Natural killer cell (primary cell): Measurements from ENCODE around the gene SPRN. TPM values are rescaled to one million over a fixed set of nuclear protein-coding genes. Genes with fewer than 3 reads are reported as not detected.

ENCODE experiments used
- ATAC-seq, 3 donors: fragments of 150-1000 bp in 2 of 3; fragments of 200-7000 bp in 1 of 3; cut with Tn5 transposase; 1 replicate in 1 of 3; 2 replicates in 2 of 3; pipeline ENCODE4 v1.10.0; 2021; ENCODE audit warnings: mild to moderate bottlenecking in 2 of 3, moderate library complexity in 2 of 3
- DNase-seq, 2 donors: peaks; one replicate each; pipeline versions ENCODE4 v3.0.0 to v3.0.0-alpha.2; 2013 to 2021; ENCODE audit warnings: mixed read lengths in 1 of 2
- H3K27ac ChIP-seq: one replicate; pipeline ENCODE4 v1.5.1; 2013; ENCODE audit warnings: mild to moderate bottlenecking, low read length
- H3K27me3 ChIP-seq: one replicate; pipeline ENCODE4 v1.6.1; 2013; ENCODE audit warnings: low read length; ENCODE audit not compliant: control insufficient read depth, insufficient read depth
- H3K36me3 ChIP-seq: one replicate; pipeline ENCODE4 v1.6.1; 2013; ENCODE audit warnings: low read length; ENCODE audit not compliant: control insufficient read depth, insufficient read depth
- H3K4me1 ChIP-seq: one replicate; pipeline ENCODE4 v1.6.1; 2013; ENCODE audit warnings: low read length; ENCODE audit not compliant: control insufficient read depth, insufficient read depth
- H3K4me3 ChIP-seq: one replicate; pipeline ENCODE4 v1.5.1; 2013; ENCODE audit warnings: low read length
- H3K9me3 ChIP-seq: one replicate; pipeline ENCODE4 v1.6.1; 2013; ENCODE audit warnings: low read length; ENCODE audit not compliant: control insufficient read depth, insufficient read depth
- H3K27ac Mint-ChIP-seq, 2 donors: one replicate each; pipeline ENCODE4 v1.8.0; 2022; ENCODE audit warnings: mild to moderate bottlenecking in 2 of 2, mixed read lengths in 2 of 2, moderate library complexity in 1 of 2
- H3K27me3 Mint-ChIP-seq, 2 donors: one replicate each; pipeline ENCODE4 v1.8.0; 2022; ENCODE audit warnings: low read depth in 2 of 2, mixed read lengths in 2 of 2
- H3K36me3 Mint-ChIP-seq: one replicate; pipeline ENCODE4 v1.8.0; 2022; ENCODE audit warnings: mixed read lengths
- H3K4me1 Mint-ChIP-seq, 2 donors: one replicate each; pipeline ENCODE4 v1.8.0; 2022; ENCODE audit warnings: mixed read lengths in 2 of 2
- H3K4me3 Mint-ChIP-seq: one replicate; pipeline ENCODE4 v1.8.0; 2022; ENCODE audit warnings: mild to moderate bottlenecking, moderate library complexity, mixed read lengths
- H3K9me3 Mint-ChIP-seq, 2 donors: one replicate each; pipeline ENCODE4 v1.8.0; 2022; ENCODE audit warnings: mixed read lengths in 2 of 2
- WGBS: methylation state at CpG from one replicate; pipeline ENCODE4 v1.1.7; 2013; ENCODE audit warnings: missing lambda C conversion rate; ENCODE audit not compliant: insufficient coverage; 5-methylcytosine and 5-hydroxymethylcytosine counted together
- intact Hi-C: fragments of 100-400 bp; cut with micrococcal nuclease; formaldehyde crosslinking; loops from one replicate; pipeline ENCODE4 v1.14.2; 2022
- total RNA-seq, 4 donors: library from RNA; stranded (reverse); fragments of 120-200 nt in 1 of 4; gene quantifications; one replicate each; pipeline versions ENCODE4 v1.2.3 to v1.2.4, GENCODE V29; 2013 to 2022
- TF ChIP-seq, protein P1 (sequence below): fragments of 200-600 bp; IDR thresholded peaks from one replicate; pipeline ENCODE4 v1.8.0; 2022; ENCODE audit warnings: antibody characterized with exemption

SPRN gene
- total RNA-seq, 3 donors from 2014 or later (not counting 1 experiment from before 2014, with no cell fraction given): not detected

- Mint-ChIP-seq H3K9me3 (no peaks in the 10 kb centered on the region), H3K4me3 (no peak overlapping the region), H3K27me3 (no peaks in the 10 kb centered on the region), H3K27ac (no peak overlapping the region), H3K4me1 (peaks cover 0 to 5% of the 10 kb centered on the region in 2 donors), H3K36me3 (no peaks in the 10 kb centered on the region)
- H3K4me3 ChIP-seq: no peak overlapping the region
- H3K9me3 ChIP-seq: no peaks in the 10 kb centered on the region
- no peak overlapping the region for H3K27ac ChIP-seq
- DNase-seq (no peak), ATAC-seq (no peak)
- peaks cover 7% of the 10 kb centered on the region for H3K4me1 ChIP-seq
- H3K27me3 ChIP-seq: no peaks in the 10 kb centered on the region
- intact Hi-C loops: no loop called here
- TF ChIP-seq, protein P1, sequence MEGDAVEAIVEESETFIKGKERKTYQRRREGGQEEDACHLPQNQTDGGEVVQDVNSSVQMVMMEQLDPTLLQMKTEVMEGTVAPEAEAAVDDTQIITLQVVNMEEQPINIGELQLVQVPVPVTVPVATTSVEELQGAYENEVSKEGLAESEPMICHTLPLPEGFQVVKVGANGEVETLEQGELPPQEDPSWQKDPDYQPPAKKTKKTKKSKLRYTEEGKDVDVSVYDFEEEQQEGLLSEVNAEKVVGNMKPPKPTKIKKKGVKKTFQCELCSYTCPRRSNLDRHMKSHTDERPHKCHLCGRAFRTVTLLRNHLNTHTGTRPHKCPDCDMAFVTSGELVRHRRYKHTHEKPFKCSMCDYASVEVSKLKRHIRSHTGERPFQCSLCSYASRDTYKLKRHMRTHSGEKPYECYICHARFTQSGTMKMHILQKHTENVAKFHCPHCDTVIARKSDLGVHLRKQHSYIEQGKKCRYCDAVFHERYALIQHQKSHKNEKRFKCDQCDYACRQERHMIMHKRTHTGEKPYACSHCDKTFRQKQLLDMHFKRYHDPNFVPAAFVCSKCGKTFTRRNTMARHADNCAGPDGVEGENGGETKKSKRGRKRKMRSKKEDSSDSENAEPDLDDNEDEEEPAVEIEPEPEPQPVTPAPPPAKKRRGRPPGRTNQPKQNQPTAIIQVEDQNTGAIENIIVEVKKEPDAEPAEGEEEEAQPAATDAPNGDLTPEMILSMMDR: no peak
- no peaks in the 10 kb centered on the region for H3K36me3 ChIP-seq
- 92% methylated on average over 40 of the region's 40 CpGs for WGBS
These were observed 33.7 kb upstream of the SPRN start for GRCh38 chr10:133458021-133458709.

- ATAC-seq (no peak), DNase-seq (peak in 1 of 2 donors; percentile 13)
- peaks cover 7% of the 10 kb centered on the region for H3K4me1 ChIP-seq
- intact Hi-C loops: no loop called here
- no peaks in the 10 kb centered on the region for H3K36me3 Mint-ChIP-seq
- H3K27me3 Mint-ChIP-seq: no peaks in the 10 kb centered on the region
- H3K36me3 ChIP-seq: no peaks in the 10 kb centered on the region
- no peaks in the 10 kb centered on the region for H3K9me3 Mint-ChIP-seq
- H3K27me3 ChIP-seq: no peaks in the 10 kb centered on the region
- H3K27ac Mint-ChIP-seq: no peak overlapping the region
- H3K4me1 Mint-ChIP-seq: peaks cover 0 to 5% of the 10 kb centered on the region in 2 donors
- H3K27ac ChIP-seq: no peak overlapping the region
- TF ChIP-seq, protein P1: no peak
- 96% methylated on average over 34 of the region's 34 CpGs for WGBS
- H3K4me3 Mint-ChIP-seq: no peak overlapping the region
- no peak overlapping the region for H3K4me3 ChIP-seq
- no peaks in the 10 kb centered on the region for H3K9me3 ChIP-seq
These were observed 32.8 kb upstream of the SPRN start for GRCh38 chr10:133457100-133457841.

DNA sequence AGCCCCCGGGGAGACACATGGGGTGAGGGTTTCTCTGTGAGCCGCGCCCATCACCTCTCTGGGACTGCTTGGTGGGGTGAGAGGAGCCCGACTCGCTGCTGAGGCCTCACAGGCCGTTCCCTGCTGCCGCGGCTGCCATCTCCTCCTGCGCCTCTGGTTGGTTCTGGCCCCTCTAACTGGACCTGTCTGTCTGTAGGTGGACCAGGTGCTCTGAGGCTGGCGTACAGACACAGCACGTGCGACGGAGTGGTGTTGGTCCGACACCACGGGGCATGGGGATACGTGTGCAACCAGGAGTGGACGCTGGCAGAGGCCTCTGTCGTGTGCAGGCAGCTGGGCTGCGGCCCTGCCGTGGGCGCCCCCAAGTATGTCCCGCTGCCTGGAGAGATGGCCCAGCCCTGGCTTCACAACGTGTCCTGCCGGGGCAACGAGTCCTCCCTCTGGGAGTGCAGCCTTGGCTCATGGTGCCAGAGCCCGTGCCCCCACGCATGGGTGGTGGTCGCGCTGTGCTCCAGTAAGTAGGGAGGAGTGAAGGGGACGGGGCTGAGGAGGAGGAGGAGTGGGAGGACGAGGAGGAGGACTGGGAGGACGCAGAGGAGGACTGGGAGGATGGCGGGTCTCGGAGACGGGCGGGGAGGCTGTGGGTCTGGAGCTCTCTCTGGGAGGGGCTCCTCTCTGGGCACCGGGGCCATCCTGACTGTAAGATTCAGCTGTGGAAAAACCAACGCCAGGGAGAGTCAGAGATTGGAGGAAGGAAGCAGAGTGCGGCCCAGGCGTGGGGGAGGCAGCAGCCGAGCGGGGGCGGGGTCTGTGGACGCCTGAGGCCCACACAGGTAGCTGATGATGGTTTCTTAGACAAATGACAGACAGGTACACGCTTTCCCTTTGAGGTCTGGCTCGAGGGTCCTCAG, 31.9 kb upstream of the SPRN start:
- WGBS: 88% methylated on average over 46 of the region's 46 CpGs
- Histone ChIP-seq H3K27ac (no peak overlapping the region), H3K4me3 (no peak overlapping the region), H3K4me1 (peaks cover 7% of the 10 kb centered on the region), H3K27me3 (no peaks in the 10 kb centered on the region), H3K9me3 (no peaks in the 10 kb centered on the region), H3K36me3 (no peaks in the 10 kb centered on the region)
- DNase-seq: no peak
- no peak for ATAC-seq
- Mint-ChIP-seq H3K4me1 (peaks cover 0 to 5% of the 10 kb centered on the region in 2 donors), H3K9me3 (no peaks in the 10 kb centered on the region), H3K4me3 (no peak overlapping the region), H3K27ac (no peak overlapping the region), H3K27me3 (no peaks in the 10 kb centered on the region), H3K36me3 (no peaks in the 10 kb centered on the region)
- intact Hi-C loops: no loop called here
- TF ChIP-seq, protein P1: no peak
